CD4-positive, alpha-beta T cell (primary cell): ENCODE data around the gene WNK2. TPM values are rescaled to one million over a fixed set of nuclear protein-coding genes. Genes with fewer than 3 reads are reported as not detected.

Experiments
- ATAC-seq: fragments of 200-7000 bp; cut with Tn5 transposase; one replicate; pipeline ENCODE4 v1.10.0; 2022; ENCODE audit warnings: mild to moderate bottlenecking; ENCODE audit not compliant: poor library complexity
- CTCF ChIA-PET: fragments of 350-600 bp; sonication (Branson Sonifier 250); formaldehyde crosslinking; loops from one replicate; lab custom pipeline; 2021; ENCODE audit warnings: antibody characterized with exemption, inconsistent platforms; lab: Charles Lee
- POLR2A ChIA-PET: fragments of 350-600 bp; sonication (Branson Sonifier 250); formaldehyde crosslinking; loops from one replicate; lab custom pipeline; 2021; ENCODE audit warnings: antibody characterized with exemption, inconsistent platforms; lab: Charles Lee
- DNase-seq, 14 experiments: peaks; one replicate each; pipeline ENCODE4 v3.0.0-alpha.2; 2013 to 2020; ENCODE audit warnings: mixed read lengths in 2 of 14
- H3K27ac ChIP-seq, 2 donors: one replicate each; pipeline versions ENCODE4 v1.5.1 to v1.7.0; 2013; ENCODE audit warnings: low read length in 2 of 2, low read depth in 1 of 2, mild to moderate bottlenecking in 1 of 2
- H3K27me3 ChIP-seq, 2 experiments: 1 replicate in 1 of 2; 2 replicates in 1 of 2; pipeline versions ENCODE4 v1.6.1 to v1.7.0; 2013; ENCODE audit warnings: low read length in 2 of 2, control low read depth in 1 of 2, mild to moderate bottlenecking in 1 of 2, moderate library complexity in 1 of 2; ENCODE audit not compliant: insufficient read depth in 2 of 2, control insufficient read depth in 1 of 2
- H3K36me3 ChIP-seq: one replicate; pipeline ENCODE4 v1.6.1; 2013; ENCODE audit warnings: low read length, control low read depth; ENCODE audit not compliant: insufficient read depth
- H3K4me1 ChIP-seq: one replicate; pipeline ENCODE4 v1.6.1; 2013; ENCODE audit warnings: low read length, control low read depth; ENCODE audit not compliant: insufficient read depth
- H3K4me3 ChIP-seq: one replicate; pipeline ENCODE4 v1.5.1; 2013; ENCODE audit warnings: mild to moderate bottlenecking, low read length, moderate library complexity
- H3K9me3 ChIP-seq, 2 experiments: 1 replicate in 1 of 2; 2 replicates in 1 of 2; pipeline versions ENCODE4 v1.6.1 to v1.7.0; 2013; ENCODE audit warnings: low read length in 2 of 2, mild to moderate bottlenecking in 2 of 2, control low read depth in 1 of 2, moderate library complexity in 1 of 2; ENCODE audit not compliant: control insufficient read depth in 1 of 2, insufficient read depth in 1 of 2
- H3K27ac Mint-ChIP-seq: one replicate; pipeline ENCODE4 v1.8.0; 2020; ENCODE audit warnings: mixed read lengths
- H3K27me3 Mint-ChIP-seq: one replicate; pipeline ENCODE4 v1.8.0; 2021; ENCODE audit warnings: mixed read lengths
- H3K36me3 Mint-ChIP-seq: one replicate; pipeline ENCODE4 v1.8.0; 2021; ENCODE audit warnings: low read depth, mixed read lengths
- H3K4me1 Mint-ChIP-seq: one replicate; pipeline ENCODE4 v1.8.0; 2021; ENCODE audit warnings: low read depth, mixed read lengths
- H3K4me3 Mint-ChIP-seq: one replicate; pipeline ENCODE4 v1.8.0; 2020; ENCODE audit warnings: mild to moderate bottlenecking, mixed read lengths
- H3K9me3 Mint-ChIP-seq: one replicate; pipeline ENCODE4 v1.8.0; 2020; ENCODE audit warnings: mixed read lengths
- CTCF ChIP-seq: fragments of 200-600 bp; IDR thresholded peaks from one replicate; pipeline ENCODE4 v1.8.0; 2022; ENCODE audit warnings: antibody characterized with exemption, mild to moderate bottlenecking
- intact Hi-C, 2 experiments: fragments of 100-400 bp; cut with DNase I in 1 of 2; cut with micrococcal nuclease in 1 of 2; formaldehyde crosslinking; loops; one replicate each; pipeline versions ENCODE4 v1.15.1 to v1.9.0; 2023 to 2025; cut with DNase I, micrococcal nuclease
- total RNA-seq, 174 experiments: library from RNA in 2 of 174; stranded (reverse) in 2 of 174; gene quantifications; one replicate each; pipeline ENCODE4 v1.2.3 and lab custom pipeline; 2021 to 2026

The WNK2 gene
- total RNA-seq, 2 experiments from 2014 or later, result 0.19 to 0.22 TPM

DNA sequence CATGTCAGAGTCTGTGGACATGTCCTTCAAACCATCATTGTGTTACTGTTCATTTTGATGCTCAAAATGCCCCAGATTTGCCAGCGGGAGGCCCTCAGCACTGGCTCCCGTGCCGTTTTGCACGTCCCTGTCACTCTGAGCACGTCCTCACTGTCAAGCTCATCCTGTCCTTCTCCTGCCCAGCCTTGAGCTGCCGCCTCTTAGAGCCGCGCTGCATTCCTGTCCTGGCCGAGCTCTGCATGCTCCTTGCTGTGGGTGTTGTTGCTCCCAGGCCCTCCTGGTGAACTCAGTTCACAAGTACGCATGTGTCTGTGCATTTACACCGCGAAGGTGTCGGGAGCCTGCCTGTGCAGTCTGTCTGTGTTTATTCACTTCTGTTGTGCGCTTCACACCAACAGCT is 62.2 kb downstream of the WNK2 start:
- no peaks in the 10 kb centered on the region for H3K27me3 ChIP-seq
- Mint-ChIP-seq H3K27me3 (no peaks in the 10 kb centered on the region), H3K27ac (no peak overlapping the region), H3K36me3 (no peaks in the 10 kb centered on the region), H3K4me3 (no peak overlapping the region), H3K4me1 (no peaks in the 10 kb centered on the region), H3K9me3 (no peaks in the 10 kb centered on the region)
- no peak for ATAC-seq
- intact Hi-C loops, result no loop called here
- no peaks in the 10 kb centered on the region for H3K36me3 ChIP-seq
- no peaks in the 10 kb centered on the region for H3K4me1 ChIP-seq
- no peak overlapping the region for H3K27ac ChIP-seq
- CTCF ChIA-PET, result no interaction called here
- TF ChIP-seq CTCF, result no peak
- POLR2A ChIA-PET, result no interaction called here
- no peaks in the 10 kb centered on the region for H3K9me3 ChIP-seq
- no peak overlapping the region for H3K4me3 ChIP-seq
- no peak for DNase-seq

DNA sequence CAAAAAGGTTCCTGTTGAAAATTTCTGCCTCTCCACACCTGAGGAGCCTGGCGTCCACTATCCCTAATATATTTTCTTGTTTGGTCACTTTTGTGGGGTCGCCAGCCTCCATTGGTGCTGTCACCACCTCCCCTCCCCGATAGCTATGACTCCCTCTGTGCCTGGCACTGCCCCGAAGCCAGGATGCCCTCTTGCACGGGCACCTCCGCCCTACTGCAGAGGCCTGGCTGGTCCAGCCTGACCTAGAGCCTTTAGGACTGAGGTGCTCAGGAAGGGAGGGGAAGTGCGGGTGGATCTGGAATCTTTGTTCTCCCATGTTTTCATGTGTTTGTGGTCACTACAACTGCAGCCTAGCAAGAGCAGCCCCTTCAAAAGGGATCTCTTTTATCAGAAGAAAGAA is 62.6 kb downstream of the WNK2 start:
- Mint-ChIP-seq H3K27ac (no peak overlapping the region), H3K9me3 (no peaks in the 10 kb centered on the region), H3K4me1 (no peaks in the 10 kb centered on the region), H3K36me3 (no peaks in the 10 kb centered on the region), H3K4me3 (no peak overlapping the region), H3K27me3 (no peaks in the 10 kb centered on the region)
- no peaks in the 10 kb centered on the region for H3K9me3 ChIP-seq
- H3K27me3 ChIP-seq, result no peaks in the 10 kb centered on the region
- CTCF ChIA-PET, result no interaction called here
- POLR2A ChIA-PET, result no interaction called here
- DNase-seq (no peak), ATAC-seq (no peak)
- H3K4me3 ChIP-seq, result no peak overlapping the region
- intact Hi-C loops, result no loop called here
- no peak overlapping the region for H3K27ac ChIP-seq
- TF ChIP-seq CTCF, result no peak
- no peaks in the 10 kb centered on the region for H3K4me1 ChIP-seq
- no peaks in the 10 kb centered on the region for H3K36me3 ChIP-seq

DNA sequence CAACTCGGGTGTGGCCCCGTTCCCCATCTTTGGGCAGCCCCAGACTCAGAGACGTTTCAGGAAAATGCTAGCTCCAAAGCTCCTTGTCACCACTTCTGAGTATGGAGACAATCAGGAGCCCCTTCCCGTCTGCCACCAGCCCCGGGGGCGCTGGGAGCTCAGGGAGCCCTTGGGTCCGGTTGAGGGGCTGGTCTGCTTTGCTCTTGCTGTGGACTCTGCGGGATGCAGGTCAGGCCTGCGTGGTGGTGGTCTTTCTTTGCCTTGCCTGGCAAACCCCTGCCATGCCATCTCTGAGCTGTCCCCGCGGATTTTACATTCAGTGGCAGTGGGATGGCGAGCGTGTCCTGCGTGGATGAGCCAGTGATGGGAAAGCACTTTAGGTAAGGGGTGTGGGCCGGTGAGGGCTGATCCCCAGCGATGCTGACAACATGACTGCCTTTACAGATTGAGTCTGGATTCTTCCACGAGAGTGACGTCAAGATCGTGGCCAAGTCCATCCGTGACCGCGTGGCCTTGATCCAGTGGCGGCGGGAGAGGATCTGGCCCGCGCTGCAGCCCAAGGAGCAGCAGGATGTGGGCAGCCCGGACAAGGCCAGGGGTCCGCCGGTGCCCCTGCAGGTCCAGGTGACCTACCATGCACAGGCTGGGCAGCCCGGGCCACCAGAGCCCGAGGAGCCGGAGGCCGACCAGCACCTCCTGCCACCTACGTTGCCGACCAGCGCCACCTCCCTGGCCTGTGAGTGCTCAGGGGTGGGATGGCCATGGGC is 63.3 kb downstream of the WNK2 start:
- DNase-seq (no peak), ATAC-seq (no peak)
- H3K9me3 ChIP-seq, result no peaks in the 10 kb centered on the region
- Mint-ChIP-seq H3K27ac (no peak overlapping the region), H3K27me3 (no peaks in the 10 kb centered on the region), H3K4me3 (no peak overlapping the region), H3K9me3 (no peaks in the 10 kb centered on the region), H3K36me3 (no peaks in the 10 kb centered on the region), H3K4me1 (no peaks in the 10 kb centered on the region)
- no peak for TF ChIP-seq CTCF
- H3K36me3 ChIP-seq, result no peaks in the 10 kb centered on the region
- no peaks in the 10 kb centered on the region for H3K4me1 ChIP-seq
- no peak overlapping the region for H3K27ac ChIP-seq
- H3K27me3 ChIP-seq, result no peaks in the 10 kb centered on the region
- ChIA-PET CTCF (no interaction called here), POLR2A (no interaction called here)
- intact Hi-C loops, result no loop called here
- H3K4me3 ChIP-seq, result no peak overlapping the region
